K562 (cell line): ENCODE results near the gene SMYD2.
A peak's percentile ranks its signal among the peaks of the same experiment; 100 is the strongest.

ENCODE experiments used
- MAZ ChIP-seq, 2 experiments: fragments of 450-650 bp in 1 of 2; sonication (generic) in 1 of 2; formaldehyde crosslinking; IDR thresholded peaks in 1 of 2; conservative IDR thresholded peaks in 1 of 2; 2 replicates each; pipeline versions ENCODE4 v1.4.0 to v1.5.0; 2020; ENCODE audit warnings: mild to moderate bottlenecking in 1 of 2, missing genetic modification reagents in 1 of 2
- NFYB ChIP-seq: IDR thresholded peaks from 2 replicates; pipeline ENCODE4 v1.6.1; 2011; ENCODE audit warnings: mild to moderate bottlenecking, moderate library complexity; ENCODE audit not compliant: insufficient read length; ENCODE audit errors: extremely low read depth
- ZNF174 ChIP-seq: fragments of 250-450 bp; sonication (Bioruptor Pico); IDR thresholded peaks from 2 replicates; pipeline ENCODE4 v1.4.0; 2020; ENCODE audit warnings: mild to moderate bottlenecking

- TF ChIP-seq NFYB: no peak
- no peak for TF ChIP-seq ZNF174 (CRISPR knock-in tag)
- peak in 1 of 2 experiments; percentile 39; a peak in 1 of 4 replicates for TF ChIP-seq MAZ (CRISPR knock-in tag; conservative IDR thresholded peaks at IDR 0.05 in 1 of 2, IDR thresholded peaks at IDR 0.05 in 1 of 2)
These were observed 19.5 kb upstream of the SMYD2 start for GRCh38 chr1:214261206-214262123.
